ENCODE measurements around the gene UNC50. TPM values are rescaled to one million over a fixed set of nuclear protein-coding genes. Genes with fewer than 3 reads are reported as not detected.
A peak's percentile ranks its signal among the peaks of the same experiment; 100 is the strongest.
"Not testable (repeated sequence)": the region's sequence is repeated elsewhere in the genome, so short reads cannot be mapped to it uniquely, and the experiment has no call there.

The UNC50 gene
- total RNA-seq, 2 donors from 2014 or later = 28.3 to 33.7 TPM

DNA sequence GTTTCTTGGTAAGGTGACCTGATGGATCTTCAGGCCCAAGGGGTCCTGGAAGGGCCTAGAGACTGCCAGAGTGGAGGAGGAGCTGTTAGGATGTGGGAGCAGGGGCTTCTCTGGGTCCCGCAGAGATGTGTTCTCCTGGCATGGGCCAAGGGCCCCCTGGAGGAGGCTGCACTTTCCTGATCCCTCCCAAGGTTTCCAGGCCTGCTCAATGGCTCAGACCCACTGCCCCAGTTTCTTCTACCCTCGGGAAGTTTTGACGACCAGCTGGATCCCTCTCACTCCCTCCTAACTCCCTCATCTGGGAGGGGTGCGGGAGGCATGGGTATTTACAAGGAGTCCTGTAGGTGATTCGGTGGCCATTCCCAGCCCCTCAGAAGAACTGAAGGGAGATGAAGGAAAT, 36.2 kb upstream of the UNC50 start:
- ATAC-seq = no peak
- DNase-seq = no peak
- intact Hi-C loops (cut with DNase I) = loop anchor here in 1 of 2 donors (10.0 kb wide), 1 partner anchor 157 kb away; no protein-coding TSS in a partner anchor

DNA sequence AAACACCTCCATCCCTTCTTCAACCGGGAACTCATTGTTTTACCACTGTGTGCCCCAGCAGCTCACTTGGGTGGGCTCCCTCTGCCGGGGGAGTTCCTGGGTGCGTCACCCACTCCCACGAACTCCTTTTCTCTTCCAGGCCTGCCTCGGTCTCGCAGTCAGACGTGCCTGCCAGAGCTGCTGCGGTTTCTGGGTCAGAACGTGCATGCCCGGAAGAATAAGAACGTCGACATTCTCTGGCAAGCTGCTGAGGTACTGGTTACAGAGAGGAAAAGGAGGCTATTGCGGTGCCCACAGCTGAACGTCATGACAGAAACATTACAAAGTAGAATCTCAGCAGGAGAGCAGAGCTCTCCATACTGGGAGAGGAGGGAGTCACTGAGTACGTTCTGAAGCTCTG, 35.7 kb upstream of the UNC50 start:
- ATAC-seq = peak in 1 of 2 donors; percentile 13
- no peak for DNase-seq
- intact Hi-C loops (cut with DNase I) = loop anchor here in 1 of 2 donors (10.0 kb wide), 1 partner anchor 158 kb away; no protein-coding TSS in a partner anchor

DNA sequence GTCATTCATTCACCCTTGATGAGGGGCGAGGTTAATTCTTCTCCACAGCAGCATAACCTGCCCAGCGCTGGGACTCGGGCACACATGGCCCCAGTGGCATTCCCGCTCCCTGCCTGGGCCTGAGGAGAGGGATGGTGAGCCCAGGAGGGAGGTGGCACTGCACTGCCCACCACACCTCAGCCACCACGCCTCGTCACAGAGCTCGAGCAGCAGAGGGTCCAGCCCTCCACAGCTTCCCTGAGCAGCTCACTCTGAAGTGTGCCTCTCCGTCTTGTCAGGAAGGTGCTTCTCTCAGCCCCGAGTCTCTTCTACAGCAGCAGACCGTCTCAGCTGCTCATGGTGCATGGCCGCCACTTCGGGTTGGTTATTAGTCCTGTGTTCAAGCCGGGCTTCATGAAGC, 35.0 kb upstream of the UNC50 start:
- no peak for ATAC-seq
- intact Hi-C loops (cut with DNase I) = loop anchor here in 1 of 2 donors (10.0 kb wide), 1 partner anchor 159 kb away; no protein-coding TSS in a partner anchor
- DNase-seq = no peak

DNA sequence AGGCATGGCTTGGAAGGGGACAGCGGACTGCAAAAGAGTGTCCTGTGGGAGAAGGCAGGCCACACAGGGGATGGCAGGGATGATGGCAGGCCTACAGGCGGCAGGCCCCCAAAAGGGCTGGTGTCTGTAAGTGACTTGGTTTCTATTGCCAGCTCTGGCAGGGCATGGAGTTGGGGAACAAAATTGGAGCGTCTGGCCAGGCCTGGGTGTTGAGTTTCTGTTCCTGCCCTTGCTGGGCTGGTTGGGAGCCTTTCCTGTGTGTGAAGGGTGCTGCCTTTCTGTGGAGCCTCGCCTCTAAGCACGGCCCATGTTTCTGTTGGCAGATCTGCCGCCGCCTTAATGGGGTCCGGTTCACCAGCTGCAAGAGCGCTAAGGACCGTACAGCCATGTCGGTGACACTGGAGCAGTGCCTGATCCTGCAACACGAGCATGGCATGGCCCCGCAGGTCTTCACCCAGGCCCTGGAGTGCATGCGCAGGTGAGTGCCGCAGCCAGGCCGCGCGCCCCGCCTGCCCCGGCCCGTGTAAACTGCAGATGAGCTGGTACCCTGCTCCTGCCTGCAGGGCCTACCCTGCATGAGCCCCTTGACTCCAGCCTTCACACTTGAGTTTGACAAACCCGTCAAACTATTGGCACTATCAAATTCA, 31.6 kb upstream of the UNC50 start:
- ATAC-seq = peak; percentile 6 to 19
- intact Hi-C loops (cut with DNase I) = loop anchor here in 1 of 2 donors (10.0 kb wide), 1 partner anchor 162 kb away; no protein-coding TSS in a partner anchor
- no peak for DNase-seq

DNA sequence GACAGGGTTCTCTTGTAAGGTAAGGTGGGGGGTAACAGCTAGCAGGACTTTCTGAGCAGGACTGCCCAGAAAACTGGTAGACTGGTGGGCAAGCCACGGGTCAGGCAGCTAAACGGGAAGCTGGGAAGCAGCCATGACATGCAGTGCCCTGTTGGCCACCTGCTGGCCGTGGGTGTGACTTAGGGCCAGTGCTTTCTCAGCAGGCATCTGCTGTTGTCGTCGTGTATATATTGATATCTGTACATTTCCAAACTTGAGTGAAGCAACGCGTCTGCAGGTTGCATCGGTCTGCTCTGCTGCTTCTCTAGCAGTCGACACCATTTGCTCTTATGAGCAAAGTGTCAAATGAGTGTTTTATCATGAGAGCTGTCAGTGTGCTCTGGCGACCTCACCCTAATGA, 31.1 kb upstream of the UNC50 start:
- DNase-seq (no peak), ATAC-seq (peak; percentile 11 to 42)
- intact Hi-C loops (cut with DNase I) = loop anchor here in 1 of 2 donors (10.0 kb wide), 1 partner anchor 163 kb away; no protein-coding TSS in a partner anchor

DNA sequence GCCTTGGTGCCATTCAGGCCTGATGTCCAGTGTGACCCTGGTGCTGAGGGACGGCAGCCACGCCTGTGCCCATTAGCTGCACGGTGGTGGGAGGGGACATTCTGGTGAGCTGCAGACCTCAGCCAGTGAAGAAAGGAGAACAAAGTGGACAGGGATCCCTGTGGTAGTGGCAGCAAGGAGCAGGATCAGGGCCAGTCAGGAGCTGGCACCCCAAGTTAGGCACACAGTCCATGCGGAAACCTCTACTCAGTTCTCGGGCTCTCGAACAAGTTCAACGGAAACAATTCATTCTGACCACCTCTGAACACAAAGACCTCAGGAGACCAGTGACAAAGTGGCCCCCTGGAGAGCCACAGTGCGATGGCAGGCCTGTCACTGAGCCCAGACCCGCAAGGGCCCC, 30.2 kb upstream of the UNC50 start:
- intact Hi-C loops (cut with DNase I) = loop anchor here in 1 of 2 donors (10.0 kb wide), 1 partner anchor 163 kb away; no protein-coding TSS in a partner anchor
- ATAC-seq (no peak), DNase-seq (no peak)

DNA sequence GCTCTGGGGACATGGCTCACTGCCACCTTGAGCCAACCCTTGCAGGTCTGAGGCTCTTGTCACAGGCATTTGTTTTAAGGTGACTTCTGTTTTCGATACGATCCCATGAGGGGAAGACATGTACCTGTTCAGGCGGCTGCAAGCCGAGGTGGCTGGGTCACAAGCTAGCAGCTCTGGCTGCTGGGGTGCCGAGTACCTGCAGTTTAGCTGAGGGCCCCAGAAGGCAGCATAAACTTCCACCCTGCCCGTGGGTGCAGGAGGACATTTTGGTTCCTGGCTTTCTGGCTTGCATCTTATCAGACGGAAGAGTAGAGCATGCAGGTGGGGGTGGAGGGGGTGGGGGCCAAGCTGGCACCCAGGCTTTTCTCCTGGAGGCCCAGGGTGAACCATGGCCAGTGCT, 28.5 kb upstream of the UNC50 start:
- DNase-seq = no peak
- no peak for ATAC-seq
- intact Hi-C loops (cut with DNase I) = loop anchor here in 1 of 2 donors (10.0 kb wide), 1 partner anchor 165 kb away; no protein-coding TSS in a partner anchor

DNA sequence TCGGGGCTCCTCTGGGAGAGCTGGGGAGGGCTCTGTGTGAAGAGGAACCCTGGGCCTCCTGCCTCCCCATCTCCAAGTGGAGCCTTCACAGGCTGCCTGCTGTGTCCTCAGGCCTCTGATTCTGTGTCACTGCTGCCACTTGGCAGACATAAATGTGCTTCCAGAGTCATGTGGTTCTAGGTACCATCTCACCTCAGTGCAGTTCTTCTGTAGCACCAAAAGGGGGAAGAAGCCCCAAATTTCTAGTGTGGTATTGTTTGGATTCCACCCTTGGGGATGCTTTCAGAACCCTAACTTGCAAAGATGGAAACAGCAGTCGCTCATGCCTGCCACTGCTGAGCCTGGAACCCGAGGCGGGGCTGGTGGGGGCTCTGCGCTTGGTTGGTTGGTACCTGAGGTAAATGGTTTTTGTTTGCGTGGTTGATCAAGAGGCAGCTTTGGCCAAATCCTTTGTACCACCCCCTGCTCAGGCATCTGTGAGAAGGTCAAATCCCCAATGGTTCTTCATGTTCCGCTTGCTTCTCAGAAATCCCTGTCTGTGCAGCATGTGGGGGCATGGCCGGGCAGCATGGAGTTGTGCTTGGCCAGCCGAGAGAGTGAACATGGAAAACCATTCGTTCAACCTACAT, 27.6 kb upstream of the UNC50 start:
- ATAC-seq (no peak), DNase-seq (no peak)
- intact Hi-C loops (cut with DNase I) = no loop called here

DNA sequence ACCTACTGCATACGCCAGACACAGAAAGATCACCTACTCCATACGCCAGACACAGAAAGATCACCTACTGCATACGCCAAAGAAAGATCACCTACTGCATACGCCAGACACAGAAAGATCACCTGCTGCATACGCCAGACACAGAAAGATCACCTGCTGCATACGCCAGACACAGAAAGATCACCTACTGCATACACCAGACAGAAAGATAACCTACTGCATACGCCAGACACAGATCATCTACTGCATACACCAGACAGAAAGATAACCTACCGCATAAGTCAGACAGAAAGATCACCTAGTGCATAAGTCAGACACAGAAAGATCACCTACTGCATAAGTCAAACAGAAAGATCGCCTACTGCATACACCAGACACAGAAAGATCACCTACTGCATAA, 25.9 kb upstream of the UNC50 start:
- DNase-seq (no peak), ATAC-seq (no peak)
- intact Hi-C loops (cut with DNase I) = no loop called here

DNA sequence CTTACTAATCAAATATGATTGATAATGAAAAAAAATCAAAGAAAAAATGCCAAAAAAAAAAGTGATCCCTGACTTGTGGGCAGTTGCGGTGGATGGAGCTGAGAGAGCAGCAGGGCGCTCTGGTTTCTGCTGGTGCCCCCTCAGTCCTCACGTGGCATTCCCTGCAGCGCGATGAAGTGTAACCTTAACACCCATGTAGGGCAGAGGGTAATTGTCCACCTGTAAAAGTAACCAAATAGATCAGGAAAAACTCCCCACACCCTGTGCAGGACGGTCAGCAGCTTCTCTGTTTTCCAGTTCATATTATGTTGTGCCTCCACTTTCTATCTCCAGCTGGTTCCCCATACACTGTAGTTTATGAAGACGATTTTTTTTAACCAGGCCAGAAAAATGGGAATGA, 25.1 kb upstream of the UNC50 start:
- no peak for DNase-seq
- no peak for ATAC-seq
- intact Hi-C loops (cut with DNase I) = no loop called here

DNA sequence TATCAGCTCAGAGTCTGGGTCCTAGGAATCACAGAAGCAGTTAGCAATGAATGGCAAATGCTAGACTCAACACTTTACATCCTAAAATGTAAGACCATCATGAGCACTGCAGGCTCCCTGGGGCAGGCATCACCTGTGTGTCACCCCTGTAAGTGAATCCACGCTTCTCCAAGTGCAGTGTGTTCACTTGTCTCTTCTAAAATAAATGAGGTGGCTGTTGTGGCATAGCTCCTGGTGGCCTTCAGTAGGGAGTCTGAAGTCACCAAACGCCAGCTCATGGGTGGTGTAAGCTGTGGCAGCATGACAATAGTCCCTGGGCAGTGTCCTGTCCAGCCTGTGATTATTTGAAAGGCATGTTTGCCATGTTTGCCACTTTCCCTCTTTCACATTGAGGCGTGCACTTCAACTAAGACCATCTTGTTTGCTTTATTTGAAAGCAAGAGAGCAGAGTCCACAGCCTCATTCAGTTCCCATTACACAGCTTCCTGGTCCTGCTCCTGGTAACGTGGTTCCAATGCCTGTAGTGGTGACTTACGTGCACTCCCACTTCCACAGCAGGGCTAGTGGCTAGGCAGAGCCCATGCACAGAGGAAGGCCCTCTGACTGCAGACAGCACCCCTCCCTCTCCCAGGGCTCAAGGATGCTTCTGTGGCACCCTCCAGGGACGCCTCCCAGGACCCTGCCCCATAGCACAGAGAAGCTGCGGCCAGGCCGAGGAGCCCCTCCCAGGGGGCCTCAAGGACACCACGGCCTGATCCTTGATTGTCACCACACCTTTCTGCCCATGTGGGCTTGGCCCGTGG, 24.4 kb upstream of the UNC50 start:
- DNase-seq (no peak), ATAC-seq (no peak)
- intact Hi-C loops (cut with DNase I) = no loop called here

DNA sequence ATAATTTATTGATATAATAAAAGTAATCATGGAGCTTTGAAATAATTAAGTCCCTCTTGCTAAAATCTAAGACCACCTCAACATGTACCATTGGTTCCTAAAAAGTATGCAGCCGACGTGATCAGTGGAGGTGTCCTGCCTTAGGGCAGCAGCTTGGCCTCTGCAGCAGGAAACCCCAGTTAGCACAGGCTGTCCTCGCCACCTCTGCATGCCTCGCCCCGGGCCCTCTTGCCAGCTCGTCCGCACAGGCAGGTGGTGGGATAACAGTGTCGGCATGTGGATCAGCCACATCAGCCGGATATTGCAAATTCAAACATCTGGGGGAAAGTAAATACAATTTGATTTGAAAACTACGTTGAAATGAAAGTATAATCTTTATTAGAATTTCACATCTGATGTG, 23.0 kb upstream of the UNC50 start:
- no peak for ATAC-seq
- no peak for DNase-seq
- intact Hi-C loops (cut with DNase I) = no loop called here

DNA sequence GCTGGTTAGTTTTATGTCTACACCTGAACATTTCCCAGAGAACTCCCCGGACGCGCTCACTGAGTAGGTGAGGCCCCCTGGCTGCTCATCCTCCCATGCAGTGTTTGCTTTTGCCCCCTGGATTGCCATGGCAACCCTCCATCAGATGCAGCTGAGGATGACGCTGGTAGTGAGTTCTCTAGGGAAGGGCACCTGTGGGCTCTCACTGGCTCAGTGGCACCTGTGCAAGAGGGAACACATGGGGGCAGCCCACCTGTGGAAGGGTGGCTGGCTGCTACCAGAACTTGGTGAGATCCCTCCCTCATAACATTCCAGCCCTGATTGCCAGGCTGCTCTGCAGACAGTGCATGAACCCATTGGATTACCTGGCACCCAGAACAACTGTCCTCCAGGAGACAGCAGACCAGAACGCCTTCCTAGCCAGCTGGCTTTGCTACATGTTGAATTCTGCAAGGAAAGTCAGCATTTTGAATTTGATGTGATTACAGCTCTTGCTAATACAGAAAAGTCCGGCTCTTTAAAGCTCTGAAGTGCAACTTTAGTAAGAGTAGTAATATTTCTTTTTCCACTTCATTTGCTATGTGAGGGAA, 21.7 kb upstream of the UNC50 start:
- intact Hi-C loops (cut with DNase I) = no loop called here
- no peak for ATAC-seq
- DNase-seq = no peak

DNA sequence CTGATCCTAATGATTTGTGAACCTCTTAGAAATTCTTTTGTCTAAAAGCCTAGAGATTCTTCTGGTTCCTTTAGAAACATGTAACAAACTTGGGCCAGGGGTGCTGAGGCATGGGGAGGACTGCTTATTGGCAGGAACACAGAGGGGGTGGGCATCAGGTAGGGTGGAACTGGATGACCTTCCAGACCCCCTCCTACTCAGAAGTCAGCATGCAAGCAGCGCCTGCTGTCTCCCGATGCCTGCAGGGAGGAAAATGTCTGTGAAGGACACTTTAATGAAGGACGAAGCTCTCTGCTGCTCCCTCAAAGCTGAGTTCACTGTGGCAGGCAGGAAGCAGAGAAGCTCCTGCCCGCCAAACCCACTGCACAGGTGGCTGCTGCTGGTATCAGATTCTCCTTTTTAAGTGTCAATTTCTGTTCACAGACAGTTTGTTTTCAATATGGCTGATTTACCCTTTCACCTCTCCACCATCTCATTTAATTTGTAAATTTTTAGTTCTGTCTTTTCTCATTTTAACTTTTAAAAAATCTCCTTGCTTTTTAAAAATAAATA, 19.4 kb upstream of the UNC50 start:
- no peak for ATAC-seq
- DNase-seq = no peak
- intact Hi-C loops (cut with DNase I) = no loop called here

DNA sequence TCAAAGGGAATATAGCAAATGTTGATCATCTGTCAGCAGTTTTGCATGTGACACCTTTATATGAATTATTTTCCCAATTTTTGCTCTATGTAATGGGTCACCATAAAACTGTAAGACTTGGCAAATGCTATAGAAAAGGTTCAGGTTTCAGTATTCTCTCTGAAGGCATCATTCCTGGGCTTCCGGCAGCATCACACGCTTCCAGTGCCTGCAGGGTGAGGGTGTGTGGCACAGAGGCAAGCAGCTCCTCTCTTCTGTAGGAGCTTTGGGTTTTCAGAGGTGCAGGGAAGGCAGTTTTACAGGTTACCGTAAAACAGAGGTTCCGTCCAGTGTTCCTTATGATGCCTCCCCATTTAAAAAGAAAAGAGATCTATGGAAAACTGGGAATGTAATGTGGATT, 18.9 kb upstream of the UNC50 start:
- no peak for ATAC-seq
- no peak for DNase-seq
- intact Hi-C loops (cut with DNase I) = no loop called here

DNA sequence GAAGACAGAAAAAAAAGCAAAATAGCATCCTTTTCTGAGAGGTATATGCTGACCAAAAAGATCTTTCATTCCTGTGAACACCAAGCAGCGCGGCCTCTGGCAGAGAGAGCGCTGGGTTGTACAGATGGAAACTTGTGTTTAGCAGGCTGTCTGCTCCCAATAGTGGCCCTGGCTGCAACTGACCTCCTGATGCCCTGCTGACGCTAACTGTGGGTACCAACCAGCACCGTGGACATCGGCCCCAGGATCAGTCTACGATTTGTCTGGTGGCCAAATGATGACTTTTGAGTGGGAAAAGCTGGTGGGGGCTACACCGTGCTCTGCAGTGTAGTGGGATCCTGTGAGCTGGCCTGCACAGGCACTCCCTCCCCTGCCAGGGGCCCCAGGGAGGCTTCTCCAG, 15.8 kb upstream of the UNC50 start:
- intact Hi-C loops (cut with DNase I) = no loop called here
- DNase-seq (no peak), ATAC-seq (no peak)

DNA sequence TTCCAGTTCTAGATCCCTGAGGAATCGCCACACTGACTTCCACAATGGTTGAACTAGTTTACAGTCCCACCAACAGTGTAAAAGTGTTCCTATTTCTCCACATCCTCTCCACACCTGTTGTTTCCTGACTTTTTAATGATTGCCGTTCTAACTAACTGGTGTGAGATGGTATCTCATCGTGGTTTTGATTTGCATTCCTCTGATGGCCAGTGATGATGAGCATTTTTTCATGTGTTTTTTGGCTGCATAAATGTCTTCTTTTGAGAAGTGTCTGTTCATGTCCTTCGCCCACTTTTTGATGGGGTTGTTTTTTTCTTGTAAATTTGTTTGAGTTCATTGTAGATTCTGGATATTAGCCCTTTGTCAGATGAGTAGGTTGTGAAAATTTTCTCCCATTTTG, 13.7 kb upstream of the UNC50 start:
- ATAC-seq; intact Hi-C loops (cut with DNase I); DNase-seq: not testable (repeated sequence)

DNA sequence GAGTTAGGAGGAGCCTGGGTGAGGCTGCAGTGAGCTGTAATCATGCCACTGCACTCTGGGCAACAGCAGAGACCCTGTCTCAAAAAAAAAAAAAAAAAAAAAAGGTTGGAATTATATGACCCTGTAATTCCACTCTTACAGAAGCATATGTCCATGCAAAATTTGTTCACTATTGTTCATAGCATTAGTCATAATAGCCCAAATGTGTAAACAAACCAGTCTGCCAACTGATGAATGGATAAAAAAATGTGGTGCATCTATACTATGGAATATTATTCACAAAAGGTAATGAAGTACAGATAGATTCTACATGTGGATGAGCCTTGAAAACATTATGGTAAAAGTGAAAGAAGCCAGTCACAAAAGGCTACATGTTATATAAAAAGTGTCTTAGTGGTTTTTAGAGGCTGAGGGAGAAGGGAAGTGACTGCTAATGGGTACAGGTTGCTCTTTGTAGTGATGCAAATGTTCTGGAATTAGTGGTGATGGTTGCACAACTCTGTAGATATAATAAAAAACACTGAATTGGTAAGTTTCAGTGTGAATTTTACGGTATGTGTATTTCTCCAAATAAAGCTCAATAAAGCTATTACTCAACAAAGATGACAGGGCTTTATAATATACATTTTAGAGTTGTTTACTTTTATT, 9.5 kb upstream of the UNC50 start:
- ATAC-seq = no peak
- intact Hi-C loops (cut with DNase I) = no loop called here
- no peak for DNase-seq
